Fibroblast of mammary gland (primary cell): ENCODE data around the gene AGPAT3.

ENCODE experiments used
- DNase-seq: peaks from one replicate; pipeline ENCODE4 v3.0.0-alpha.2; 2010; ENCODE audit warnings: low read depth
- H3K4me3 ChIP-seq: 2 replicates; pipeline ENCODE4 v1.5.1; 2011; ENCODE audit warnings: low read depth, mild to moderate bottlenecking, low read length, moderate library complexity; ENCODE audit not compliant: control insufficient read depth
- CTCF ChIP-seq: conservative IDR thresholded peaks from 2 replicates; pipeline ENCODE4 v1.5.1; 2011; ENCODE audit warnings: low read depth, low read length, inconsistent platforms; ENCODE audit not compliant: control insufficient read depth, insufficient read depth

The AGPAT3 gene

GRCh38 chr21:43903451-43904091 lies 38.5 kb downstream of the AGPAT3 start:
- no peak overlapping the region for H3K4me3 ChIP-seq
- TF ChIP-seq CTCF: no peak
- DNase-seq: no peak

GRCh38 chr21:43904331-43904781 lies 39.3 kb downstream of the AGPAT3 start:
- H3K4me3 ChIP-seq: no peak overlapping the region
- DNase-seq: no peak
- no peak for TF ChIP-seq CTCF

- DNase-seq: no peak
- TF ChIP-seq CTCF: no peak
- H3K4me3 ChIP-seq: no peak overlapping the region
Measured at GRCh38 chr21:43905726-43906455, 40.9 kb downstream of the AGPAT3 start.

GRCh38 chr21:43906585-43907370 lies 41.8 kb downstream of the AGPAT3 start:
- DNase-seq: no peak
- no peak overlapping the region for H3K4me3 ChIP-seq
- TF ChIP-seq CTCF: no peak

- no peak for TF ChIP-seq CTCF
- DNase-seq: no peak
- no peak overlapping the region for H3K4me3 ChIP-seq
Measured at GRCh38 chr21:43907751-43908150, 42.7 kb downstream of the AGPAT3 start.

- H3K4me3 ChIP-seq: no peak overlapping the region
- no peak for TF ChIP-seq CTCF
- no peak for DNase-seq
Measured at GRCh38 chr21:43908167-43908566, 43.1 kb downstream of the AGPAT3 start.
